C1 segment of cervical spinal cord (tissue), 14 donors: ENCODE results near the gene ZNF473.
"Not testable (repeated sequence)": the region's sequence is repeated elsewhere in the genome, so short reads cannot be mapped to it uniquely, and the experiment has no call there.

Experiments used
- DNase-seq, 14 donors: peaks; one replicate each; lab custom pipeline; 2025; lab: John Stamatoyannopoulos, UW

Gene ZNF473

GRCh38 chr19:50097884-50098283, 72.1 kb downstream of the ZNF473 start:
- not testable (repeated sequence) for DNase-seq

- not testable (repeated sequence) for DNase-seq
Measured at GRCh38 chr19:50098892-50099291, 73.1 kb downstream of the ZNF473 start.

DNA sequence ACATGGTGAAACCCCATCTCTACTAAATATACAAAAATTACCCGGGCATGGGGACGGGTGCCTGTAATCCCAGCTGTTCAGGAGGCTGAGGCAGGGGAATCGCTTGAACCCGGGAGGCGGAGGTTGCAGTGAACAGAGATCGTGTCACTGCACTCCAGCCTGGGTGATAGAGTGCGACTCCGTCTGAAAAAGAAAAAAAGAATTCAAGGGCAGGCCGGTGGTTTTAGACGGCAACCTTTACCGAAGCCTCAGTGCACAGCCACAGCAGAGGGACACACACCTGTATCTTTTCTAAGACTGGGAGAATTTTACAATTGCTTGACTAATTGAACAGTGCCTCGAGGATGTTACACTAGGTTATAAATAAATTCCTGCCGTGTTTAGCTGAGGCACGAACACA, 73.9 kb downstream of the ZNF473 start:
- not testable (repeated sequence) for DNase-seq

- DNase-seq = not testable (repeated sequence)
Measured at GRCh38 chr19:50100946-50101345, 75.1 kb downstream of the ZNF473 start.
